PC-9 (cell line): Measurements from ENCODE around the gene PRR3. TPM values are rescaled to one million over a fixed set of nuclear protein-coding genes. Genes with fewer than 3 reads are reported as not detected.

Experiments
- BruUV-seq: library from RNA; stranded (reverse); fragments of 400-500 nt; replicated peaks from 2 replicates; lab custom pipeline; 2021; lab: Mats Ljungman, UMichigan
- CTCF ChIA-PET: fragments of 300-600 bp; sonication (Branson Sonifier 250); formaldehyde crosslinking; loops from one replicate; lab custom pipeline; 2022; ENCODE audit warnings: antibody characterized with exemption; lab: Charles Lee
- POLR2A ChIA-PET: fragments of 300-600 bp; sonication (Branson Sonifier 250); formaldehyde crosslinking; loops from one replicate; lab custom pipeline; 2022; ENCODE audit warnings: antibody characterized with exemption; ENCODE audit not compliant: unreplicated experiment; lab: Charles Lee
- DNase-seq, 2 experiments: peaks; one replicate each; pipeline versions ENCODE4 v3.0.0 to v3.0.0-alpha.2; 2015 to 2022; ENCODE audit warnings: mixed read lengths in 1 of 2
- H2AFZ ChIP-seq: fragments of 200-600 bp; sonication (generic); 2 replicates; pipeline ENCODE4 v1.8.1; 2017; ENCODE audit warnings: antibody characterized with exemption
- H3F3A ChIP-seq: fragments of 200-600 bp; sonication (generic); 2 replicates; pipeline ENCODE4 v1.8.1; 2017; ENCODE audit warnings: antibody characterized with exemption, mild to moderate bottlenecking, low read depth; ENCODE audit not compliant: insufficient read depth
- H3K27ac ChIP-seq: fragments of 200-600 bp; sonication (generic); 2 replicates; pipeline ENCODE4 v1.6.1; 2016; ENCODE audit warnings: mixed run types
- H3K27me3 ChIP-seq: fragments of 200-600 bp; sonication (generic); 2 replicates; pipeline ENCODE4 v1.6.1; 2016; ENCODE audit warnings: low read depth, mixed run types; ENCODE audit not compliant: insufficient read depth
- H3K36me3 ChIP-seq: fragments of 200-600 bp; sonication (generic); 2 replicates; pipeline ENCODE4 v1.6.1; 2016; ENCODE audit warnings: low read depth, mixed run types
- H3K4me1 ChIP-seq: fragments of 200-600 bp; sonication (generic); replicated peaks from 2 replicates; pipeline ENCODE4 v1.6.1; 2016; ENCODE audit warnings: mixed run types; ENCODE audit not compliant: insufficient read depth
- H3K4me2 ChIP-seq: fragments of 200-600 bp; sonication (generic); 2 replicates; pipeline ENCODE4 v1.6.1; 2017; ENCODE audit warnings: mixed run types
- H3K4me3 ChIP-seq: fragments of 200-600 bp; sonication (generic); 2 replicates; pipeline ENCODE4 v1.6.1; 2016; ENCODE audit warnings: mixed run types
- H3K79me2 ChIP-seq: fragments of 200-600 bp; sonication (generic); 2 replicates; pipeline ENCODE4 v1.6.1; 2017; ENCODE audit warnings: low read depth, mixed run types
- H3K9me2 ChIP-seq: fragments of 200-600 bp; sonication (generic); 2 replicates; pipeline ENCODE4 v1.8.1; 2017; ENCODE audit warnings: mild to moderate bottlenecking; ENCODE audit not compliant: insufficient read depth
- H3K9me3 ChIP-seq: fragments of 200-600 bp; sonication (generic); 2 replicates; pipeline ENCODE4 v1.8.1; 2016; ENCODE audit warnings: low read depth; ENCODE audit not compliant: insufficient read depth
- H4K20me1 ChIP-seq: fragments of 200-600 bp; sonication (generic); 2 replicates; pipeline ENCODE4 v1.8.1; 2017; ENCODE audit not compliant: insufficient read depth
- EZH2 ChIP-seq: fragments of 200-600 bp; sonication (generic); IDR thresholded peaks from 2 replicates; pipeline ENCODE4 v1.8.0; 2017; ENCODE audit warnings: antibody characterized with exemption, low read depth
- intact Hi-C: fragments of 100-400 bp; cut with micrococcal nuclease; formaldehyde crosslinking; loops from one replicate; pipeline ENCODE4 v1.10.0; 2022; ENCODE audit not compliant: unreplicated experiment
- total RNA-seq: library from RNA; stranded (reverse); gene quantifications from 2 replicates; pipeline ENCODE4 v1.2.3, GENCODE V29; 2021
- TF ChIP-seq, protein P1 (sequence below): fragments of 200-600 bp; sonication (generic); conservative IDR thresholded peaks from 2 replicates; pipeline ENCODE4 v1.6.1; 2017; ENCODE audit warnings: mixed run types, antibody characterized with exemption, mild to moderate bottlenecking, moderate library complexity

PRR3 gene
- total RNA-seq, 1 experiment from 2014 or later = 16.9 TPM

DNA sequence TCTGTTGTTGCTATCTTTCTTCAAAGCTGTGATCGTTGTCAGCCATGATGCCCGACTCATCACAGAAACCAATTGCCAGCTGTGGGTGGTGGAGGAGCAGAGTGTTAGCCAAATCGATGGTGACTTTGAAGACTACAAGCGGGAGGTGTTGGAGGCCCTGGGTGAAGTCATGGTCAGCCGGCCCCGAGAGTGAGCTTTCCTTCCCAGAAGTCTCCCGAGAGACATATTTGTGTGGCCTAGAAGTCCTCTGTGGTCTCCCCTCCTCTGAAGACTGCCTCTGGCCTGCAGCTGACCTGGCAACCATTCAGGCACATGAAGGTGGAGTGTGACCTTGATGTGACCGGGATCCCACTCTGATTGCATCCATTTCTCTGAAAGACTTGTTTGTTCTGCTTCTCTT, 33.4 kb downstream of the PRR3 start:
- peak overlapping the region; percentile 62 for H3K4me2 ChIP-seq
- H3K27ac ChIP-seq = peak overlapping the region; percentile 84
- no peaks in the 10 kb centered on the region for H3K9me3 ChIP-seq
- ChIA-PET POLR2A (interaction anchor here (0.5 to 1.1 kb wide), 8 partner anchors 10 to 377 kb away, joined by 3 to 23 read pairs (median 6); partner anchors contain the start of gene ABCF1), CTCF (interaction anchor here (0.6 to 1.3 kb wide), 5 partner anchors 19 to 489 kb away, joined by 3 to 5 read pairs (median 4); partner anchors contain the start of gene ABCF1)
- peaks cover 18% of the 10 kb centered on the region for H3K79me2 ChIP-seq
- H4K20me1 ChIP-seq = no peaks in the 10 kb centered on the region; the same call in 1 of the 2 replicates
- peaks cover 40% of the 10 kb centered on the region for H3K36me3 ChIP-seq
- H3K9me2 ChIP-seq = no peaks in the 10 kb centered on the region
- H3K27me3 ChIP-seq = no peaks in the 10 kb centered on the region
- BruUV-seq = no TSS peak
- peaks cover 47% of the 10 kb centered on the region for H3K4me1 ChIP-seq
- H2AFZ ChIP-seq = no peak overlapping the region
- TF ChIP-seq, protein P1, sequence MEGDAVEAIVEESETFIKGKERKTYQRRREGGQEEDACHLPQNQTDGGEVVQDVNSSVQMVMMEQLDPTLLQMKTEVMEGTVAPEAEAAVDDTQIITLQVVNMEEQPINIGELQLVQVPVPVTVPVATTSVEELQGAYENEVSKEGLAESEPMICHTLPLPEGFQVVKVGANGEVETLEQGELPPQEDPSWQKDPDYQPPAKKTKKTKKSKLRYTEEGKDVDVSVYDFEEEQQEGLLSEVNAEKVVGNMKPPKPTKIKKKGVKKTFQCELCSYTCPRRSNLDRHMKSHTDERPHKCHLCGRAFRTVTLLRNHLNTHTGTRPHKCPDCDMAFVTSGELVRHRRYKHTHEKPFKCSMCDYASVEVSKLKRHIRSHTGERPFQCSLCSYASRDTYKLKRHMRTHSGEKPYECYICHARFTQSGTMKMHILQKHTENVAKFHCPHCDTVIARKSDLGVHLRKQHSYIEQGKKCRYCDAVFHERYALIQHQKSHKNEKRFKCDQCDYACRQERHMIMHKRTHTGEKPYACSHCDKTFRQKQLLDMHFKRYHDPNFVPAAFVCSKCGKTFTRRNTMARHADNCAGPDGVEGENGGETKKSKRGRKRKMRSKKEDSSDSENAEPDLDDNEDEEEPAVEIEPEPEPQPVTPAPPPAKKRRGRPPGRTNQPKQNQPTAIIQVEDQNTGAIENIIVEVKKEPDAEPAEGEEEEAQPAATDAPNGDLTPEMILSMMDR = no peak
- no peak for TF ChIP-seq EZH2
- DNase-seq = no peak
- intact Hi-C loops = no loop called here
- no peak overlapping the region for H3K4me3 ChIP-seq
- H3F3A ChIP-seq = peaks cover 65% of the 10 kb centered on the region

DNA sequence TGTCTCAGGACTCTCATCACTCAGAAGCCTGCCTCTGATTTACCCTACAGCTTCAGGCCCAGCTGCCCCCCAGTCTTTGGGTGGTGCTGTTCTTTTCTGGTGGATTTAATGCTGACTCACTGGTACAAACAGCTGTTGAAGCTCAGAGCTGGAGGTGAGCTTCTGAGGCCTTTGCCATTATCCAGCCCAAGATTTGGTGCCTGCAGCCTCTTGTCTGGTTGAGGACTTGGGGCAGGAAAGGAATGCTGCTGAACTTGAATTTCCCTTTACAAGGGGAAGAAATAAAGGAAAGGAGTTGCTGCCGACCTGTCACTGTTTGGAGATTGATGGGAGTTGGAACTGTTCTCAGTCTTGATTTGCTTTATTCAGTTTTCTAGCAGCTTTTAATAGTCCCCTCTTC, 33.9 kb downstream of the PRR3 start:
- H3K27ac ChIP-seq = peak overlapping the region; percentile 84
- no peaks in the 10 kb centered on the region; the same call in 1 of the 2 replicates for H4K20me1 ChIP-seq
- H3K79me2 ChIP-seq = peaks cover 18% of the 10 kb centered on the region
- no peaks in the 10 kb centered on the region for H3K9me2 ChIP-seq
- ChIA-PET CTCF (interaction anchor here (0.6 to 1.3 kb wide), 6 partner anchors 20 to 489 kb away, joined by 3 to 6 read pairs (median 4); partner anchors contain the start of genes ABCF1 and MRPS18B), POLR2A (interaction anchor here (0.5 to 1.1 kb wide), 12 partner anchors 10 to 532 kb away, joined by 3 to 23 read pairs (median 6); partner anchors contain the start of gene ABCF1)
- BruUV-seq = no TSS peak
- no peak overlapping the region for H3K4me3 ChIP-seq
- H3F3A ChIP-seq = peaks cover 66% of the 10 kb centered on the region
- intact Hi-C loops = loop anchor here (1.0 kb wide), 5 partner anchors 20 to 104 kb away; partner anchors contain the start of genes ABCF1, GNL1 and HLA-E
- no peak overlapping the region for H2AFZ ChIP-seq
- H3K4me2 ChIP-seq = peak overlapping the region; percentile 62
- H3K36me3 ChIP-seq = peaks cover 40% of the 10 kb centered on the region
- H3K27me3 ChIP-seq = no peaks in the 10 kb centered on the region
- no peak for TF ChIP-seq EZH2
- TF ChIP-seq, protein P1 = no peak
- H3K9me3 ChIP-seq = no peaks in the 10 kb centered on the region
- peak; percentile 86 to 98 for DNase-seq
- peaks cover 47% of the 10 kb centered on the region for H3K4me1 ChIP-seq

DNA sequence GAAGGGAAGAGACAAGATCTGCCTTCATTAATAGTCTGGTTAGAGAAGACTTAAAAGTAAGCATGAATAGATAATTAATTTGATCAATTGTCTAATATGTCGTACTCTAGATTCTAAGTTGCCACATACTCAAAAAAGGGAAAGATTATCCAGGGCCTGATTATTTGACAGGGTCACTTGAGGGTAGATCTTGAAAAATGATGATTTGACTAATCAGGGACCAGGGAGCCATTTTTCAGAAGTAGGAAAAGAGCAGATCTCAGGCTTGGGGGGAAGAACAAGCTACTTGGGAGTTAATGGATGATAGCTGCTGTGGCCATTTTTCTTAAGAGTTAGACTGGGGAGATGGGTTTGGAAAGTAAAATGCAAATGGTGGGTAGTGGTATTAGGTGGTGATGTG, 35.2 kb downstream of the PRR3 start:
- Histone ChIP-seq H4K20me1 (no peaks in the 10 kb centered on the region; the same call in 1 of the 2 replicates), H3K4me1 (peaks cover 47% of the 10 kb centered on the region), H3K27ac (peak overlapping the region; percentile 84), H3F3A (peaks cover 77% of the 10 kb centered on the region), H2AFZ (no peak overlapping the region), H3K27me3 (no peaks in the 10 kb centered on the region), H3K36me3 (peaks cover 40% of the 10 kb centered on the region), H3K4me2 (peak overlapping the region; percentile 62), H3K9me3 (no peaks in the 10 kb centered on the region), H3K9me2 (no peaks in the 10 kb centered on the region), H3K4me3 (no peak overlapping the region), H3K79me2 (peaks cover 18% of the 10 kb centered on the region)
- BruUV-seq = no TSS peak
- ChIA-PET POLR2A (interaction anchor here (0.7 kb wide), 1 partner anchor 39 kb away, joined by 3 read pairs; no protein-coding TSS in a partner anchor), CTCF (interaction anchor here (0.7 to 0.9 kb wide), 2 partner anchors 47 to 174 kb away, joined by 3 read pairs; no protein-coding TSS in a partner anchor)
- TF ChIP-seq EZH2 = no peak
- TF ChIP-seq, protein P1 = no peak
- intact Hi-C loops = no loop called here
- DNase-seq = no peak
